Stomach (tissue), 9 donors: Measurements from ENCODE around the gene MMP14. TPM values are rescaled to one million over a fixed set of nuclear protein-coding genes. Genes with fewer than 3 reads are reported as not detected.
A peak's percentile ranks its signal among the peaks of the same experiment; 100 is the strongest.

Experiments used
- DNase-seq, 2 donors: peaks; one replicate each; pipeline versions ENCODE4 v3.0.0 to v3.0.0-alpha.2; 2013 to 2019
- H3K27ac ChIP-seq, 5 donors: fragments of 200-600 bp in 4 of 5; sonication (generic) in 4 of 5; one replicate each; pipeline ENCODE4 v1.5.1; 2013 to 2019; ENCODE audit warnings: mild to moderate bottlenecking in 1 of 5, moderate library complexity in 1 of 5
- H3K27me3 ChIP-seq, 3 donors: fragments of 200-600 bp; sonication (generic); one replicate each; pipeline ENCODE4 v1.5.1; 2017 to 2019; ENCODE audit warnings: mixed run types in 1 of 3
- H3K36me3 ChIP-seq, 4 donors: fragments of 200-600 bp; sonication (generic); 1 replicate in 3 of 4; 2 replicates in 1 of 4; pipeline ENCODE4 v1.5.1; 2016 to 2019
- H3K4me1 ChIP-seq, 4 donors: fragments of 200-600 bp; sonication (generic); one replicate each; pipeline ENCODE4 v1.5.1; 2016 to 2019
- H3K4me3 ChIP-seq, 4 donors: fragments of 200-600 bp; sonication (generic) in 3 of 4; one replicate each; pipeline ENCODE4 v1.5.1; 2016 to 2019; ENCODE audit warnings: mild to moderate bottlenecking in 1 of 4
- H3K9me3 ChIP-seq, 4 donors: fragments of 200-600 bp; sonication (generic); one replicate each; pipeline ENCODE4 v1.5.1; 2016 to 2019
- EP300 ChIP-seq: sonication (generic); formaldehyde crosslinking; IDR thresholded peaks from one replicate; pipeline ENCODE4 v1.6.1; 2017; ENCODE audit warnings: antibody characterized with exemption
- POLR2A ChIP-seq, 4 donors: fragments of 450-650 bp; IDR thresholded peaks; one replicate each; pipeline ENCODE4 v1.6.1; 2016; ENCODE audit warnings: antibody characterized with exemption in 4 of 4, control low read depth in 2 of 4, mild to moderate bottlenecking in 1 of 4, moderate library complexity in 1 of 4
- POLR2AphosphoS5 ChIP-seq, 3 donors: sonication (generic); formaldehyde crosslinking; IDR thresholded peaks; one replicate each; pipeline ENCODE4 v1.6.1; 2016; ENCODE audit warnings: antibody characterized with exemption in 3 of 3
- WGBS, 5 donors: extraction: QIAGEN DNeasy Blood & Tissue Kit in 3 of 5; methylation state at CpG; one replicate each; pipeline versions ENCODE4 v1.1.5 to v1.1.7; 2013 to 2018; 5-methylcytosine and 5-hydroxymethylcytosine counted together
- intact Hi-C: fragments of 100-400 bp; cut with DNase I; formaldehyde crosslinking; loops from one replicate; pipeline ENCODE4 v1.15.1; 2023; ENCODE audit warnings: low total_unique reads
- polyA plus RNA-seq, 3 donors: library from polyadenylated mRNA; stranded (reverse); fragments of 200-250 nt; gene quantifications; one replicate each; pipeline ENCODE4 v1.2.3, GENCODE V29; 2013
- total RNA-seq, 5 donors: library from RNA; depleted of rRNA; stranded (reverse); fragments of >200 nt; gene quantifications; one replicate each; pipeline versions ENCODE4 v1.1.0 to v1.2.3, GENCODE V29; 2014 to 2016
- TF ChIP-seq, protein P1 (sequence below), 7 experiments: fragments of 450-650 bp in 4 of 7; fragments of 200-600 bp in 3 of 7; sonication (generic) in 3 of 7; IDR thresholded peaks; one replicate each; pipeline ENCODE4 v1.5.1; 2016 to 2019; ENCODE audit warnings: antibody characterized with exemption in 7 of 7, control low read depth in 2 of 7, mild to moderate bottlenecking in 1 of 7
- donor health status: healthy with polysubstance abuse.
- donor health status: Bipolar disorder and iron deficiency.
- donor health status: healthy.

Gene MMP14
- total and polyA plus RNA-seq, 8 donors, result 14.7 to 104 (median 38.1) TPM

DNA sequence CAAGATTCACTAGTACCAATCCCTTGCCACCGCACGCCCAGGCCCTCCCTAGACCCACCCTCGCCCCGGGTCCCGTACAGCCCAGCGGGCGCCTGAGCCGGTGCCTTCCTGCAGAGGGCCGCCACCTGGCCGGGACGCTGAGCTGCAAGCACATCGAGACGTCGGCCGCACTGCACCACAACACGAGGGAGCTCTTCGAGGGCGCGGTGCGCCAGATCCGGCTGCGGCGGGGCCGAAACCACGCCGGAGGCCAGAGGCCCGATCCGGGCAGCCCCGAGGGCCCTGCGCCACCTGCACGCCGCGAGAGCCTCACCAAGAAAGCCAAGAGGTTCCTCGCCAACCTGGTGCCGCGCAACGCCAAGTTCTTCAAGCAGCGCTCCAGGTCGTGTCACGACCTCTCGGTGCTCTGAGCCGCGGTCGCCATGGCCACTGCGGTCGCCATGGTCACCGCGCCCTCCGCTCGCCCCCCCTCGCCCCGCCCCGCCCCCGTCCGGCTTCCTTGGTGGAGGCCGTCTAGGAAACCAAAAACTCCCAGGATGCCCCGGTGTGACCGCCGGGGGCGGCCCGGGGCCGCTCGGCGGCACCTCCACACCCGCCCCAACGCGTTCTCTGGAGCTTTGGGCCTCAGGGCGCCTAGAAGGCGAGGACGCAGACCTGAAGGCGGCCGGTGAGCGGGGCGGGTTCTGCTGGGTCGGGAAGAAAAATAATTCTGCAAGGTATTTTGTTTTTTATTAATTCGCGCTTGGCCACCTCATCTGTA lies 50.3 kb downstream of the MMP14 start:
- intact Hi-C loops, result no loop called here

DNA sequence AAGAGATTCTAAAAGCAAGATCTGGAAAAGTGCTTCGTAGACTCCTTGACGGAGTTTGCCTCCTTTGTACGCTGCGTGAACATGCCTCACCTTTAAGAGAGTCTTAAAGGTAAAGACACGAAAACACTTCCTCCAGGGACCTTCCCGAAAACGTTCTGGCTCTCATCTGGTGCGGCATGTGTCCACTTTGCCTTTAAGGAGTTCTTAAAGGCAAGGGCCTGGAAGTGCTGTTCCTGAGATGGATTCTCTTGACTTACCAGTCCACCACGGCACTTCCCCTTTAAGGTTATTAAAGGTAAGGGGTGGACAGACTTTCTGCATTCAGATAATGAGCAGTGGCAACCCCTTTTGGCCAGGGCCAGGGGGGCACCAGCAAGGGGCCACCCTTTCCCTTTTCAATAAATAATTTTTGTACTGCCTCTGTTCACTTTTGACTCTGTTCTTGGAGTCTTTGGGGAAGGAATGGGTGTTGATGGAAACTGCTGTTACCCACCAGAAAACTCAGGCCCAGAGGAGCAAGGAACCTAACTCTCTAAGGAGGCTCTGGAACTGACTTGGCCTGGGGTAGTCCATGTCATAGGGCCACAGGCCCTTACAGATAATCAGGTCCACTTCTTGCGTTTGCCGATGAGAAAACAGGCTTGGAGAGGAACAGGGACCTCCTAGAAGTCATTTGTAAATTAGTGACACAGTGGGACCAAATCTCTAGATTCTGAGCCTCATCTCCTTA lies 51.0 kb downstream of the MMP14 start:
- TF ChIP-seq, protein P1, sequence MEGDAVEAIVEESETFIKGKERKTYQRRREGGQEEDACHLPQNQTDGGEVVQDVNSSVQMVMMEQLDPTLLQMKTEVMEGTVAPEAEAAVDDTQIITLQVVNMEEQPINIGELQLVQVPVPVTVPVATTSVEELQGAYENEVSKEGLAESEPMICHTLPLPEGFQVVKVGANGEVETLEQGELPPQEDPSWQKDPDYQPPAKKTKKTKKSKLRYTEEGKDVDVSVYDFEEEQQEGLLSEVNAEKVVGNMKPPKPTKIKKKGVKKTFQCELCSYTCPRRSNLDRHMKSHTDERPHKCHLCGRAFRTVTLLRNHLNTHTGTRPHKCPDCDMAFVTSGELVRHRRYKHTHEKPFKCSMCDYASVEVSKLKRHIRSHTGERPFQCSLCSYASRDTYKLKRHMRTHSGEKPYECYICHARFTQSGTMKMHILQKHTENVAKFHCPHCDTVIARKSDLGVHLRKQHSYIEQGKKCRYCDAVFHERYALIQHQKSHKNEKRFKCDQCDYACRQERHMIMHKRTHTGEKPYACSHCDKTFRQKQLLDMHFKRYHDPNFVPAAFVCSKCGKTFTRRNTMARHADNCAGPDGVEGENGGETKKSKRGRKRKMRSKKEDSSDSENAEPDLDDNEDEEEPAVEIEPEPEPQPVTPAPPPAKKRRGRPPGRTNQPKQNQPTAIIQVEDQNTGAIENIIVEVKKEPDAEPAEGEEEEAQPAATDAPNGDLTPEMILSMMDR (IDR thresholded peaks at IDR 0.05), result no peak
- TF ChIP-seq EP300, result no peak
- TF ChIP-seq POLR2AphosphoS5 (IDR thresholded peaks at IDR 0.05), result peak in 2 of 3 donors; percentile 56 to 80
- TF ChIP-seq POLR2A (IDR thresholded peaks at IDR 0.05), result no peak
- Histone ChIP-seq H3K4me1 (peaks cover 21 to 45% (median 39%) of the 10 kb centered on the region in 4 donors), H3K27me3 (no peaks in the 10 kb centered on the region), H3K9me3 (no peaks in the 10 kb centered on the region), H3K4me3 (peak overlapping the region; percentile 48 to 62 (median 58)), H3K36me3 (no peaks in the 10 kb centered on the region), H3K27ac (peak overlapping the region; percentile 83 to 95 (median 86))
- DNase-seq, result peak; percentile 78 to 95
- WGBS, 5 donors, result 14 to 21% (median 20%) methylated on average over 10 to 11 of the region's 11 CpGs
- intact Hi-C loops, result no loop called here

More for the DNA sequence above, 50.3 kb downstream of the MMP14 start:
- no peaks in the 10 kb centered on the region for H3K36me3 ChIP-seq
- H3K27ac ChIP-seq, result peak overlapping the region; percentile 83 to 95 (median 86)
- no peaks in the 10 kb centered on the region for H3K27me3 ChIP-seq
- H3K9me3 ChIP-seq, result no peaks in the 10 kb centered on the region
- no peak for TF ChIP-seq EP300
- TF ChIP-seq, protein P1 (IDR thresholded peaks at IDR 0.05), result peak in 1 of 7 experiments; percentile 8
- TF ChIP-seq POLR2A (IDR thresholded peaks at IDR 0.05), result no peak
- no peak for TF ChIP-seq POLR2AphosphoS5 (IDR thresholded peaks at IDR 0.05)
- 1 to 6% (median 3%) methylated on average over 22 to 77 of the region's 77 CpGs for WGBS, 5 donors
- peak; percentile 85 to 92 for DNase-seq
- H3K4me1 ChIP-seq, result peaks cover 24 to 52% (median 44%) of the 10 kb centered on the region in 4 donors
- H3K4me3 ChIP-seq, result peak overlapping the region; percentile 48 to 62 (median 58)

DNA sequence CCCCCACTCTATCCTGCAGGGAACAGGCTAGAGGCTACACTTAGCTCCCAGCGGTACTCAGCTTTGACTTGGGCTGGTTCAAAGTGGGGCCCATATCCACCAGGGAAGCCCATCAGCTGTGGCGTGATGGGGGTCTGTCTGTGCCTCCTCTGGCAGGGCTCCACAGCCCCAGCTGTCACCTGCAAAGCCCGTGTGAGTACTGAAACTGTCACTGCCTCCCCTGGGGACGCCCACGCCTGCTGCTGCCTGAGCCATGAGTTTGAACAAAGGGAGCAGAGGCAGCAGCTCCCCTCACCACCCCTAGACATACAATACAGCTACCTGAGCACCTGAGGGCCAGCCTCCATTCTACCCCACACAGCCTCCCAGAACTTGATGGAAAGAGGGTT lies 51.6 kb downstream of the MMP14 start:
- TF ChIP-seq POLR2AphosphoS5 (IDR thresholded peaks at IDR 0.05) (no peak), EP300 (no peak), POLR2A (IDR thresholded peaks at IDR 0.05) (no peak)
- TF ChIP-seq, protein P1 (IDR thresholded peaks at IDR 0.05), result no peak
- Histone ChIP-seq H3K4me1 (peaks cover 16 to 40% (median 33%) of the 10 kb centered on the region in 4 donors), H3K4me3 (peak overlapping the region; percentile 48 to 62 (median 58)), H3K36me3 (no peaks in the 10 kb centered on the region), H3K9me3 (no peaks in the 10 kb centered on the region), H3K27me3 (no peaks in the 10 kb centered on the region), H3K27ac (peak overlapping the region; percentile 83 to 95 (median 86))
- intact Hi-C loops, result no loop called here
- WGBS, 5 donors, result 45 to 62% (median 52%) methylated on average over 5 of the region's 5 CpGs
- DNase-seq, result peak in 1 of 2 donors; percentile 52

DNA sequence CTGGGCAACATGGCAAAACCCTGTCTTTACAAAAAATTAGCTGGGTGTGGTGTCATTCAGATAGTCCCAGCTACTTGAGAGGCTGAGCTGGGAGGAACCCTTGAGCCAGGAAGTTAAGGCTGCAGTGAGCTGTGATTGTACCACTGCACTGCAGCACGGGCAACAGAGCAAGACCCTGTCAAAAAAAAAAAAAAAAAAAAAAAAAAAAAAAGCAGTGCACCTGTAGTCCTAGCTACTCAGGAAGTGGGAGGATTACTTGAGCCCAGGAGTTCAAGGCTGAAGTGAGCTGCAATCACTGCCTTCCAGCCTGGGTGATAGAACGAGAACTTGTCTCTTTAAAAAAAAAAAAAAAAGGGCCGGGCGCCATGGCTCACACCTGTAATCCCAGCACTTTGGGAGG lies 52.3 kb downstream of the MMP14 start:
- H3K9me3 ChIP-seq, result no peaks in the 10 kb centered on the region
- no peak overlapping the region for H3K4me3 ChIP-seq
- H3K4me1 ChIP-seq, result peaks cover 16 to 34% (median 27%) of the 10 kb centered on the region in 4 donors
- H3K36me3 ChIP-seq, result no peaks in the 10 kb centered on the region
- 24 to 72% (median 59%) methylated on average over 3 to 4 of the region's 4 CpGs for WGBS, 5 donors
- no peak for DNase-seq
- H3K27me3 ChIP-seq, result no peaks in the 10 kb centered on the region
- TF ChIP-seq POLR2AphosphoS5 (IDR thresholded peaks at IDR 0.05) (no peak), EP300 (no peak), POLR2A (IDR thresholded peaks at IDR 0.05) (no peak)
- peak overlapping the region in 2 of 5 donors; percentile 86 to 88 for H3K27ac ChIP-seq
- intact Hi-C loops, result no loop called here
